Colonic mucosa (tissue), 4 donors: Measurements from ENCODE around the gene KRT8. TPM values are rescaled to one million over a fixed set of nuclear protein-coding genes. Genes with fewer than 3 reads are reported as not detected.

ENCODE experiments used
- DNase-seq: peaks from one replicate; pipeline ENCODE4 v3.0.0-alpha.2; 2020
- H3K27ac ChIP-seq: fragments of 200-600 bp; one replicate; pipeline ENCODE4 v1.8.0; 2021
- H3K27me3 ChIP-seq: fragments of 200-600 bp; one replicate; pipeline ENCODE4 v1.8.0; 2021
- H3K36me3 ChIP-seq: fragments of 200-600 bp; one replicate; pipeline ENCODE4 v1.8.0; 2021
- H3K4me1 ChIP-seq: fragments of 200-600 bp; one replicate; pipeline ENCODE4 v1.8.0; 2021; ENCODE audit warnings: mild to moderate bottlenecking
- H3K4me3 ChIP-seq: fragments of 200-600 bp; one replicate; pipeline ENCODE4 v1.8.0; 2021
- H3K9ac ChIP-seq, 2 donors: one replicate each; pipeline ENCODE4 v1.7.0; 2013; ENCODE audit warnings: control low read depth in 2 of 2, low read depth in 2 of 2, low read length in 2 of 2
- H3K9me3 ChIP-seq: fragments of 200-600 bp; one replicate; pipeline ENCODE4 v1.8.0; 2021
- intact Hi-C: fragments of 100-400 bp; cut with DNase I; formaldehyde crosslinking; loops from one replicate; pipeline ENCODE4 v1.14.1; 2022
- total RNA-seq, 2 donors: library from RNA; stranded (reverse); fragmentation: NEBNext Ultra II Directional in 1 of 2; extraction: Animal tissue kit (Norgen Biotek cat#: 25700) in 1 of 2; gene quantifications; one replicate each; pipeline ENCODE4 v1.2.1, GENCODE V29; 2021
- TF ChIP-seq, protein P1 (sequence below): fragments of 200-600 bp; IDR thresholded peaks from one replicate; pipeline ENCODE4 v1.8.0; 2022; ENCODE audit warnings: antibody characterized with exemption, mild to moderate bottlenecking
- donor health status: healthy.
- donor health status: DM: no; HTN: no; CAD: no.
- donor health status: DM: no; HTN: no; CAD: no.

The KRT8 gene
- total RNA-seq, 2 donors from 2014 or later = 4,207 to 4,597 TPM

DNA sequence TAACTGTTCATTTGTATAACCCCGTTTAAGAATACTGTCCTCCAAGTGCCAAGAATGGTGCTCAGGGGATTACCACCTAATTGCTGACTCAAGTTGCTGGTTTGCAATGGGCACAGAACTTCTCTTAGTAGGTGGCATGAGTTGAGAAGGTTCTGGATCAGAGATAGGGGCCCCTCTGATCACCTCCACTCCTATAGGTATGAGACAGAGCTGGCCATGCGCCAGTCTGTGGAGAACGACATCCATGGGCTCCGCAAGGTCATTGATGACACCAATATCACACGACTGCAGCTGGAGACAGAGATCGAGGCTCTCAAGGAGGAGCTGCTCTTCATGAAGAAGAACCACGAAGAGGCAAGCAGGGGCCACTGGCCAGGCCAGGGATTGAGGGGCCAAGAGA, 45.7 kb upstream of the KRT8 start:
- Histone ChIP-seq H3K27me3 (no peaks in the 10 kb centered on the region), H3K4me3 (peak overlapping the region; percentile 74), H3K4me1 (no peaks in the 10 kb centered on the region), H3K36me3 (peaks cover 3% of the 10 kb centered on the region), H3K9ac (peak overlapping the region; percentile 88 to 100), H3K27ac (peak overlapping the region; percentile 89), H3K9me3 (no peaks in the 10 kb centered on the region)
- intact Hi-C loops = no loop called here
- no peak for DNase-seq
- TF ChIP-seq, protein P1, sequence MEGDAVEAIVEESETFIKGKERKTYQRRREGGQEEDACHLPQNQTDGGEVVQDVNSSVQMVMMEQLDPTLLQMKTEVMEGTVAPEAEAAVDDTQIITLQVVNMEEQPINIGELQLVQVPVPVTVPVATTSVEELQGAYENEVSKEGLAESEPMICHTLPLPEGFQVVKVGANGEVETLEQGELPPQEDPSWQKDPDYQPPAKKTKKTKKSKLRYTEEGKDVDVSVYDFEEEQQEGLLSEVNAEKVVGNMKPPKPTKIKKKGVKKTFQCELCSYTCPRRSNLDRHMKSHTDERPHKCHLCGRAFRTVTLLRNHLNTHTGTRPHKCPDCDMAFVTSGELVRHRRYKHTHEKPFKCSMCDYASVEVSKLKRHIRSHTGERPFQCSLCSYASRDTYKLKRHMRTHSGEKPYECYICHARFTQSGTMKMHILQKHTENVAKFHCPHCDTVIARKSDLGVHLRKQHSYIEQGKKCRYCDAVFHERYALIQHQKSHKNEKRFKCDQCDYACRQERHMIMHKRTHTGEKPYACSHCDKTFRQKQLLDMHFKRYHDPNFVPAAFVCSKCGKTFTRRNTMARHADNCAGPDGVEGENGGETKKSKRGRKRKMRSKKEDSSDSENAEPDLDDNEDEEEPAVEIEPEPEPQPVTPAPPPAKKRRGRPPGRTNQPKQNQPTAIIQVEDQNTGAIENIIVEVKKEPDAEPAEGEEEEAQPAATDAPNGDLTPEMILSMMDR = no peak

DNA sequence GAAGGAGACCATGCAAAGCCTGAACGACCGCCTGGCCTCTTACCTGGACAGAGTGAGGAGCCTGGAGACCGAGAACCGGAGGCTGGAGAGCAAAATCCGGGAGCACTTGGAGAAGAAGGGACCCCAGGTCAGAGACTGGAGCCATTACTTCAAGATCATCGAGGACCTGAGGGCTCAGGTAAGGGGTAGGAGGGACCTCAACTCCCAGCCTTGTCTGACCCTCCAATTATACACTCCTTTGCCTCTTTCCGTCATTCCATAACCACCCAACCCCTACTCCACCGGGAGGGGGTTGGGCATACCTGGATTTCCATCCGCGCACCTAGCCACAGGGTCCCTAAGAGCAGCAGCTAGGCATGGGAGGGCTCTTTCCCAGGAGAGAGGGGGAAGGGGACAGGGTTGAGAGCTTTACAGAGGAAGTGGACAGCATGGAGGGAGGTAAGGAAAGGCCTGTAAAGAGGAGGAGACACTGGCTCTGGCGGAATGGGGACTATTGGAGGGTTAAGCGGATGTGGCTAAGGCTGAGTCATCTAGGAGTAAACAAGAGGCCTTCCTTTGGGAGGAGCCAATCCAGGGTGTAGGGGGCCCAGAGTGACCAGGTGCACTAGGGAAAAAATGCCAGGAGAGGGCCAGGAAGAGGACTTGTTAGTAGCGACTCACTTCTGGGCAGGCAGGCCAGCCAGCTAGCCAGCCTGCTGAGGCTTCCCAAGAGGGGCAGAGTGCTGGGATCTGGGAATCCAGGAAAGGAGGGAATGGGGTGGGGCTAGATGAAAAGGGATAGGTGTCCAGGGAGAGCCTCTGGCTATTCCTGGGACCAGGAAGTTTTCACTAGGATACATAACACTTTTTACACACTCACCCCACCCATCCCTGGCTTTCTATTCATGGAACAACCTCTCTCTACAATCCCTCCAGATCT, 44.8 kb upstream of the KRT8 start:
- Histone ChIP-seq H3K9ac (peak overlapping the region; percentile 88 to 100), H3K36me3 (peaks cover 3% of the 10 kb centered on the region), H3K27me3 (no peaks in the 10 kb centered on the region), H3K4me1 (no peaks in the 10 kb centered on the region), H3K4me3 (peak overlapping the region; percentile 74), H3K27ac (peak overlapping the region; percentile 89), H3K9me3 (no peaks in the 10 kb centered on the region)
- intact Hi-C loops = no loop called here
- TF ChIP-seq, protein P1 = no peak
- DNase-seq = peak; percentile 90

DNA sequence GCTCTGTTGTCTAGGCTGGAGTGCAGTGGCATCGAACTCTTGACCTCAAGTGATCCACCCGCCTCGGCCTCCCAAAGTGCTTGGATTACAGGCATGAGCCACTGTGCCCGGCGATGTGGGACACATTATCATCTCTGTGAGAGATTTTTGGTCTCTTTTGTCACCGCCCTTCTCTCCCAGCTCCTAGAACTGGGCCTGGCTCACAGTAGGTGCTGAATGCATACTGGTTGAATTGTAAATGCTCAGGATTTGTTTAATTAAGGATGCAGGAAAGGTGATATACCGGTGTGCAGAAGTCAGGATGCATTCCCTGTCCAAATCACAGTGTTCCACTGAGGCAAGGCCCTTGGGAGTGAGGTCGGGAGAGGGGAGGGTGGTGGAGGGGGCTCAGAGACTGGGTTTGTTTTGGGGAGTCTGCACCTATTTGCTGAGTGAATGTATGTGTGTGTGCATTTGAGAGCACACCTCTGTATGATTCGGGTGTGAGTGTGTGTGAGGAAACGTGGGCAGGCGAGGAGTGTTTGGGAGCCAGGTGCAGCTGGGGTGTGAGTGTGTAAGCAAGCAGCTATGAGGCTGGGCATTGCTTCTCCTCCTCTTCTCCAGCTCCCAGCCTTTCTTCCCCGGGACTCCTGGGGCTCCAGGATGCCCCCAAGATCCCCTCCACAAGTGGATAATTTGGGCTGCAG, 43.0 kb upstream of the KRT8 start:
- no peaks in the 10 kb centered on the region for H3K4me1 ChIP-seq
- TF ChIP-seq, protein P1 = no peak
- H3K9ac ChIP-seq = peak overlapping the region in 1 of 2 donors; percentile 73

DNA sequence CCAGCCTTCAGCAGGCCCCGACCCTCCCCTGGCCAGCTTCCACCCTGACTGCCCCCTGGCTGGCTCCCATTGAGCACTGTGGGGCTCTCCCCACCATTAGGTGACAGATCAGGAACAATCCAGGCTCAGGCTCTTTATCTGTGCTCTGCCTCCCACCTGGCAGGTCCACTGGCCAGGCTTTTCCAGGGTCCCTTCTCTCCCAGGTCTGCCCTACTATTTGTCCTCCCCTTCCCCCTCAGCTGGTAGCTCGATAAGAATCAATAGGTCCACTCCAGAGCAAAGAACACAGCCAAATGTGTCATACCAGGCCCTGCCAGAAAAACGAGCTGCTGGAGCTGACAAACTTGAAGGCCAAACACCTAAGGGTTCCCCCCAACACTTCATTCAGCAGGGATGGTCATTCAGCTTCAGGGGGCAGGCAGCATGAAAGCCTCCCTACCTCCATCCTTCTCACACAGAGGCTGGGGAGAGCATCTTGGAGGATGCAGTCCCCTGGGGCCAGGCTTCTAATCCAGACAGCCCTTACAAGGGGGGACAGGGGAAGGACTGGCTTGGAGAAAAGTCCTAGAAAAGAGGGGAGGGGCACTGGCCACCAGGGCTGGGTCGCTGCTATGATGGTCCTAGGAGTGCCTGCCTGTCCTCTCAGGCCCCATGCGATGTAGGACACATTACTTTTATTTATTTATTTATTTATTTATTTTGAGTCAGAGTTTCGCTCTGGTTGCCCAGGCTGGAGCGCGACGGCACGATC, 42.1 kb upstream of the KRT8 start:
- Histone ChIP-seq H3K9ac (peak overlapping the region in 1 of 2 donors; percentile 49), H3K36me3 (peaks cover 3% of the 10 kb centered on the region), H3K4me1 (no peaks in the 10 kb centered on the region), H3K4me3 (no peak overlapping the region), H3K9me3 (no peaks in the 10 kb centered on the region), H3K27me3 (no peaks in the 10 kb centered on the region), H3K27ac (no peak overlapping the region)
- intact Hi-C loops = no loop called here
- no peak for DNase-seq
- TF ChIP-seq, protein P1 = no peak

More for the DNA sequence above, 43.0 kb upstream of the KRT8 start:
- no peak for DNase-seq
- Histone ChIP-seq H3K36me3 (peaks cover 3% of the 10 kb centered on the region), H3K4me3 (no peak overlapping the region), H3K27ac (peak overlapping the region; percentile 89), H3K27me3 (no peaks in the 10 kb centered on the region), H3K9me3 (no peaks in the 10 kb centered on the region)
- intact Hi-C loops = no loop called here

DNA sequence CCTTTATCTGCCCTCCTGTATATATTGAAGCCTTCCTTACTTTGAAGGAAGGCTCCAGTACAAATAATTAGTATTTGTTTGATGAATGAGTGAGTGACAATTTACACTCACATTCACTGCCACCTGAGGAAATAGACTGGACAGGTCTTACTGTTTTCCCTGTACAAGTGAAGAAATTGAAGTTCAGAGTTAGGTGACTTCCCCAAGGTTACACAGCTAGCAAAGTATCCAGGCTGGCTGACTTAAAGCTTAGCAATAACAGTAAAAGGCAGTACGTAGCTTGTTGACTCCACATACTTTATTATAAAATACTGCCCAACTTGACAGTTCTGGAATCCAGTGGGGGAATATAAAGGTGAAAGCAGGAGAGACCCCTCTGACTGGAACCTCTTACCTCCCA, 41.5 kb upstream of the KRT8 start:
- TF ChIP-seq, protein P1 = no peak
- Histone ChIP-seq H3K4me3 (no peak overlapping the region), H3K4me1 (no peaks in the 10 kb centered on the region), H3K9me3 (no peaks in the 10 kb centered on the region), H3K27ac (no peak overlapping the region), H3K36me3 (peaks cover 3% of the 10 kb centered on the region), H3K27me3 (no peaks in the 10 kb centered on the region), H3K9ac (peak overlapping the region in 1 of 2 donors; percentile 49)
- intact Hi-C loops = no loop called here
- no peak for DNase-seq
